ENCODE data around the gene RIMBP2.
A peak's percentile ranks its signal among the peaks of the same experiment; 100 is the strongest.

RIMBP2 gene

DNA sequence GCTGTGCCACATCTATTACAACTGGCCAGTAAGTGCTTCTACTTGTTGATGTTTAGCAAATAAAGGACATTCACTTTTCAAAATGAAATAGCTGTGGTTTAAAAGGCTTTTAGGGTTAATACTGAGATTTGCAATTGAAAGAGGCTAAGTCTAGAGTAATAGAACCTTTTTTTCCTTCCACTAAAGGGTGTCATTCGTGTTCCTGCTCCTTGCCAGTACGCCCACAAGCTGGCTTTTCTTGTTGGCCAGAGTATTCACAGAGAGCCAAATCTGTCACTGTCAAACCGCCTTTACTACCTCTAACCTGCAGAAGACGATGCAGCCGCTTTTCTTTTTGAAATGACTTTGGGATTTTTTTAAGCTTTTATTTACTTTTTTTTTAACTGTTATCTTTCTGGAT is 344.8 kb downstream of the RIMBP2 start:
- H3K4me3 ChIP-seq (ENCODE audit: low read depth in 1 of 2, low read length in 2 of 2), result no peak overlapping the region
- H3K27me3 ChIP-seq (ENCODE audit: insufficient read depth, low read length, poor library complexity), result peaks cover 10% of the 10 kb centered on the region
- no peak for ATAC-seq (ENCODE audit: insufficient read depth, low read depth)
- TF ChIP-seq, protein P1, sequence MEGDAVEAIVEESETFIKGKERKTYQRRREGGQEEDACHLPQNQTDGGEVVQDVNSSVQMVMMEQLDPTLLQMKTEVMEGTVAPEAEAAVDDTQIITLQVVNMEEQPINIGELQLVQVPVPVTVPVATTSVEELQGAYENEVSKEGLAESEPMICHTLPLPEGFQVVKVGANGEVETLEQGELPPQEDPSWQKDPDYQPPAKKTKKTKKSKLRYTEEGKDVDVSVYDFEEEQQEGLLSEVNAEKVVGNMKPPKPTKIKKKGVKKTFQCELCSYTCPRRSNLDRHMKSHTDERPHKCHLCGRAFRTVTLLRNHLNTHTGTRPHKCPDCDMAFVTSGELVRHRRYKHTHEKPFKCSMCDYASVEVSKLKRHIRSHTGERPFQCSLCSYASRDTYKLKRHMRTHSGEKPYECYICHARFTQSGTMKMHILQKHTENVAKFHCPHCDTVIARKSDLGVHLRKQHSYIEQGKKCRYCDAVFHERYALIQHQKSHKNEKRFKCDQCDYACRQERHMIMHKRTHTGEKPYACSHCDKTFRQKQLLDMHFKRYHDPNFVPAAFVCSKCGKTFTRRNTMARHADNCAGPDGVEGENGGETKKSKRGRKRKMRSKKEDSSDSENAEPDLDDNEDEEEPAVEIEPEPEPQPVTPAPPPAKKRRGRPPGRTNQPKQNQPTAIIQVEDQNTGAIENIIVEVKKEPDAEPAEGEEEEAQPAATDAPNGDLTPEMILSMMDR (IDR thresholded peaks at IDR 0.05; ENCODE audit: borderline replicate concordance, extremely low read depth, low read length, poor library complexity, severe bottlenecking), result no peak
- H3K79me2 ChIP-seq (ENCODE audit: insufficient read depth, low read length), result no peaks in the 10 kb centered on the region
- no peaks in the 10 kb centered on the region for H3K36me3 ChIP-seq (ENCODE audit: insufficient read depth, low read length)
- H3K27ac ChIP-seq (ENCODE audit: low read length), result no peak overlapping the region
- no peaks in the 10 kb centered on the region for H3K4me1 ChIP-seq (ENCODE audit: insufficient read depth, low read length)
- no peak overlapping the region for H2AFZ ChIP-seq (ENCODE audit: low read depth, low read length)
- H3K4me2 ChIP-seq (ENCODE audit: insufficient read depth, low read length), result no peak overlapping the region
- no peaks in the 10 kb centered on the region for H4K20me1 ChIP-seq (ENCODE audit: insufficient read depth, low read length)
- DNase-seq, result no peak
- H3K9me3 ChIP-seq (ENCODE audit: insufficient read depth, low read length, severe bottlenecking), result no peaks in the 10 kb centered on the region
- no peak overlapping the region for H3K9ac ChIP-seq (ENCODE audit: low read depth, low read length)

GRCh38 chr12:130369816-130370215 is 346.3 kb downstream of the RIMBP2 start:
- no peaks in the 10 kb centered on the region for H3K79me2 ChIP-seq (ENCODE audit: insufficient read depth, low read length)
- H3K27ac ChIP-seq (ENCODE audit: low read length), result no peak overlapping the region
- H4K20me1 ChIP-seq (ENCODE audit: insufficient read depth, low read length), result no peaks in the 10 kb centered on the region
- no peak overlapping the region for H2AFZ ChIP-seq (ENCODE audit: low read depth, low read length)
- ATAC-seq (ENCODE audit: insufficient read depth, low read depth), result no peak
- H3K4me3 ChIP-seq (ENCODE audit: low read depth in 1 of 2, low read length in 2 of 2), result no peak overlapping the region
- H3K9me3 ChIP-seq (ENCODE audit: insufficient read depth, low read length, severe bottlenecking), result no peaks in the 10 kb centered on the region
- TF ChIP-seq, protein P1 (IDR thresholded peaks at IDR 0.05; ENCODE audit: borderline replicate concordance, extremely low read depth, low read length, poor library complexity, severe bottlenecking), result no peak
- no peak for TF ChIP-seq EZH2 (IDR thresholded peaks at IDR 0.05; ENCODE audit: borderline replicate concordance, low read depth, low read length, severe bottlenecking)
- no peaks in the 10 kb centered on the region for H3K4me1 ChIP-seq (ENCODE audit: insufficient read depth, low read length)
- peaks cover 7% of the 10 kb centered on the region for H3K27me3 ChIP-seq (ENCODE audit: insufficient read depth, low read length, poor library complexity)
- no peak overlapping the region for H3K9ac ChIP-seq (ENCODE audit: low read depth, low read length)
- no peak for DNase-seq
- no peak overlapping the region for H3K4me2 ChIP-seq (ENCODE audit: insufficient read depth, low read length)
- H3K36me3 ChIP-seq (ENCODE audit: insufficient read depth, low read length), result no peaks in the 10 kb centered on the region

DNA sequence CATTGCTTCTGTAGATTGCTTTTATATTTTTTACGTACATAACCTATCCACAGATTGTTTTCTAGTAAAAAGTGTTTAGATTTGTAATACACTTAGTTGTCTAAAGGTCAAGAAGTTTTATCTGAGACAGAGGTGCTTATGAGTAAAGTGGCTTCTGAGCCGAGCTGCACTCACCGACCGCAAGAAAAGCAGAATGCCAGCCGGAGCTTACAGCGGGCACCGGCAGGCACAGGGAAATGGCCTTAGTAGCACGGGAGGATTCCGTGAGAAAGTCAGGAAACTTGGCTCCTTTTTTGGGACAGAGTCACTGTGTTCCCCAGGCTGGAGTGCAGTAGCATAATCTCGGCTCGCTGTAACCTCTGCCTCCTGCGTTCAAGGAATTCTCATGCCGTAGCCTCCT is 348.6 kb downstream of the RIMBP2 start:
- H3K9me3 ChIP-seq (ENCODE audit: insufficient read depth, low read length, severe bottlenecking), result no peaks in the 10 kb centered on the region
- H3K4me2 ChIP-seq (ENCODE audit: insufficient read depth, low read length), result no peak overlapping the region
- H3K79me2 ChIP-seq (ENCODE audit: insufficient read depth, low read length), result no peaks in the 10 kb centered on the region
- no peak overlapping the region for H3K9ac ChIP-seq (ENCODE audit: low read depth, low read length)
- H3K27ac ChIP-seq (ENCODE audit: low read length), result no peak overlapping the region
- H3K4me3 ChIP-seq (ENCODE audit: low read depth in 1 of 2, low read length in 2 of 2), result no peak overlapping the region
- no peak for DNase-seq
- no peaks in the 10 kb centered on the region for H3K36me3 ChIP-seq (ENCODE audit: insufficient read depth, low read length)
- TF ChIP-seq EZH2 (IDR thresholded peaks at IDR 0.05; ENCODE audit: borderline replicate concordance, low read depth, low read length, severe bottlenecking), result no peak
- TF ChIP-seq, protein P1 (IDR thresholded peaks at IDR 0.05; ENCODE audit: borderline replicate concordance, extremely low read depth, low read length, poor library complexity, severe bottlenecking), result no peak
- H3K27me3 ChIP-seq (ENCODE audit: insufficient read depth, low read length, poor library complexity), result peaks cover 7% of the 10 kb centered on the region
- no peaks in the 10 kb centered on the region for H4K20me1 ChIP-seq (ENCODE audit: insufficient read depth, low read length)
- no peak overlapping the region for H2AFZ ChIP-seq (ENCODE audit: low read depth, low read length)
- ATAC-seq (ENCODE audit: insufficient read depth, low read depth), result no peak
- no peaks in the 10 kb centered on the region for H3K4me1 ChIP-seq (ENCODE audit: insufficient read depth, low read length)

- DNase-seq, result no peak
- ATAC-seq (ENCODE audit: insufficient read depth, low read depth), result peak; percentile 92
These were observed 349.1 kb downstream of the RIMBP2 start for GRCh38 chr12:130367003-130367402.

More at GRCh38 chr12:130367003-130367402, 349.1 kb downstream of the RIMBP2 start:
- Histone ChIP-seq H3K4me3 (ENCODE audit: low read depth in 1 of 2, low read length in 2 of 2) (no peak overlapping the region), H3K9me3 (ENCODE audit: insufficient read depth, low read length, severe bottlenecking) (no peaks in the 10 kb centered on the region), H3K79me2 (ENCODE audit: insufficient read depth, low read length) (no peaks in the 10 kb centered on the region), H3K4me2 (ENCODE audit: insufficient read depth, low read length) (no peak overlapping the region), H3K27me3 (ENCODE audit: insufficient read depth, low read length, poor library complexity) (peaks cover 7% of the 10 kb centered on the region), H3K36me3 (ENCODE audit: insufficient read depth, low read length) (no peaks in the 10 kb centered on the region), H2AFZ (ENCODE audit: low read depth, low read length) (no peak overlapping the region), H3K4me1 (ENCODE audit: insufficient read depth, low read length) (no peaks in the 10 kb centered on the region), H4K20me1 (ENCODE audit: insufficient read depth, low read length) (no peaks in the 10 kb centered on the region), H3K27ac (ENCODE audit: low read length) (no peak overlapping the region), H3K9ac (ENCODE audit: low read depth, low read length) (no peak overlapping the region)
- no peak for TF ChIP-seq EZH2 (IDR thresholded peaks at IDR 0.05; ENCODE audit: borderline replicate concordance, low read depth, low read length, severe bottlenecking)
